ENCODE measurements around the gene CEP95. TPM values are rescaled to one million over a fixed set of nuclear protein-coding genes. Genes with fewer than 3 reads are reported as not detected.

CEP95 gene
- polyA plus RNA-seq, 3 donors: 15.5 to 34.8 (median 19.6) TPM

Other genes starting within 250 kb of the CEP95 start
- 10 to 100 TPM; 12.2 to 18.9 (median 12.5) TPM for gene TEX2, start 243.7 kb upstream of the CEP95 start, polyA plus RNA-seq
- 100 to 1,000 TPM in 1 of 3 donors, 10 to 100 TPM in 2; 21.6 to 113 (median 54.9) TPM for gene PECAM1, start 116.1 kb upstream of the CEP95 start, polyA plus RNA-seq
- 1 to 10 TPM in 2 of 3 donors, under 1 TPM in 1; 0.53 to 9.4 (median 4.3) TPM for gene MILR1, start 57.9 kb upstream of the CEP95 start, polyA plus RNA-seq
- gene POLG2, start 9.9 kb upstream of the CEP95 start, polyA plus RNA-seq: 1 to 10 TPM; 5.2 to 9.9 (median 7.2) TPM
- gene DDX5, start 688 bp upstream of the CEP95 start, polyA plus RNA-seq: 100 to 1,000 TPM; 162 to 684 (median 514) TPM
- 10 to 100 TPM in 1 of 3 donors, 1 to 10 TPM in 2; 4.0 to 13.0 (median 8.7) TPM for gene SMURF2, start 155.3 kb downstream of the CEP95 start, polyA plus RNA-seq

All from adipose tissue (tissue), 3 donors.